GM12878 (cell line): ENCODE results near the gene HDDC3. TPM values are rescaled to one million over a fixed set of nuclear protein-coding genes. Genes with fewer than 3 reads are reported as not detected.

Experiments
- ATAC-seq: fragments of 200-7000 bp; cut with Tn5 transposase; 3 replicates; pipeline ENCODE4 v1.9.1; 2020; ENCODE audit warnings: mild to moderate bottlenecking, moderate library complexity
- BruUV-seq: library from RNA; stranded (reverse); fragments of 400-500 nt; replicated peaks from 2 replicates; lab custom pipeline; 2021; lab: Mats Ljungman, UMichigan
- CTCF ChIA-PET: fragments of 300-600 bp; sonication (Branson Sonifier 250); formaldehyde crosslinking; extraction: SDS; loops from one replicate; lab custom pipeline; 2021; ENCODE audit warnings: inconsistent platforms; lab: Yijun Ruan, JAX
- POLR2A ChIA-PET: fragments of 350-600 bp; formaldehyde crosslinking; extraction: SDS; loops from one replicate; lab custom pipeline; 2021; ENCODE audit warnings: inconsistent platforms; lab: Charles Lee
- RAD21 ChIA-PET: fragments of 300-600 bp; sonication (Branson Sonifier 250); formaldehyde crosslinking; loops from one replicate; lab custom pipeline; 2023; ENCODE audit warnings: antibody characterized with exemption; ENCODE audit not compliant: unreplicated experiment; lab: Charles Lee
- SMC1A ChIA-PET: fragments of 300-600 bp; sonication (Branson Sonifier 250); formaldehyde crosslinking; loops from one replicate; lab custom pipeline; 2023; ENCODE audit not compliant: unreplicated experiment, uncharacterized antibody; lab: Charles Lee
- DNase-seq: peaks from one replicate; pipeline ENCODE4 v3.0.0-alpha.2; 2011; ENCODE audit warnings: low read depth, low spot score
- FAIRE-seq: peaks from 3 replicates; lab custom pipeline; 2011; peaks lifted over from hg19 to GRCh38; lab: Jason Lieb, UNC
- H2AFZ ChIP-seq: 2 replicates; pipeline ENCODE4 v1.6.0; 2011; ENCODE audit warnings: low read depth, low read length, control low read depth; ENCODE audit not compliant: control insufficient read depth
- H3K27ac ChIP-seq: 2 replicates; pipeline ENCODE4 v1.5.1; 2011; ENCODE audit warnings: control low read depth; ENCODE audit not compliant: control insufficient read depth, insufficient read depth
- H3K27me3 ChIP-seq, 2 experiments: replicated peaks in 1 of 2; 2 replicates each; pipeline versions ENCODE4 v1.6.0 to v1.6.1; 2011; ENCODE audit warnings: low read length in 1 of 2; ENCODE audit not compliant: control insufficient read depth in 2 of 2, insufficient read depth in 2 of 2
- H3K36me3 ChIP-seq, 2 experiments: 2 replicates each; pipeline ENCODE4 v1.5.1; 2011; ENCODE audit warnings: low read length in 1 of 2; ENCODE audit not compliant: control insufficient read depth in 2 of 2, insufficient read depth in 2 of 2
- H3K4me1 ChIP-seq: 2 replicates; pipeline ENCODE4 v1.6.1; 2011; ENCODE audit warnings: mild to moderate bottlenecking, low read length, moderate library complexity, mixed read lengths; ENCODE audit not compliant: control insufficient read depth, insufficient read depth
- H3K4me2 ChIP-seq: 2 replicates; pipeline ENCODE4 v1.6.0; 2011; ENCODE audit warnings: control low read depth; ENCODE audit not compliant: control insufficient read depth, insufficient read depth
- H3K4me3 ChIP-seq: fragments of 200-600 bp; sonication (generic); 2 replicates; pipeline ENCODE4 v1.5.1; 2016
- H3K79me2 ChIP-seq: 2 replicates; pipeline ENCODE4 v1.6.0; 2011; ENCODE audit warnings: low read length; ENCODE audit not compliant: control insufficient read depth, insufficient read depth
- H3K9ac ChIP-seq: 2 replicates; pipeline ENCODE4 v1.8.0; 2011; ENCODE audit warnings: low read length, control low read depth, mixed read lengths; ENCODE audit not compliant: control insufficient read depth, insufficient read depth
- H3K9me3 ChIP-seq: replicated peaks from 3 replicates; pipeline ENCODE4 v1.5.1; 2011; ENCODE audit warnings: mild to moderate bottlenecking, low read length; ENCODE audit not compliant: control insufficient read depth, insufficient read depth
- H4K20me1 ChIP-seq: 2 replicates; pipeline ENCODE4 v1.6.0; 2011; ENCODE audit not compliant: control insufficient read depth, insufficient read depth
- BCLAF1 ChIP-seq: fragments of 450-650 bp; IDR thresholded peaks from 2 replicates; pipeline ENCODE4 v1.6.1; 2017; ENCODE audit warnings: antibody characterized with exemption, mild to moderate bottlenecking, moderate library complexity
- CEBPZ ChIP-seq: fragments of 150-350 bp; IDR thresholded peaks from 2 replicates; pipeline ENCODE4 v1.6.1; 2016; ENCODE audit warnings: low read depth, low read length
- PAX8 ChIP-seq: fragments of 450-650 bp; IDR thresholded peaks from 2 replicates; pipeline ENCODE4 v1.6.1; 2017; ENCODE audit warnings: mild to moderate bottlenecking, moderate library complexity
- RFX5 ChIP-seq: IDR thresholded peaks from 2 replicates; pipeline ENCODE4 v1.6.1; 2011; ENCODE audit warnings: low read depth, low read length, improper control_type of control experiment
- TAF1 ChIP-seq: IDR thresholded peaks from 2 replicates; pipeline ENCODE4 v1.6.1; 2011; ENCODE audit warnings: mild to moderate bottlenecking, low read depth, low read length, borderline replicate concordance
- WRNIP1 ChIP-seq: IDR thresholded peaks from 2 replicates; pipeline ENCODE4 v1.6.1; 2011; ENCODE audit warnings: low read depth, low read length, improper control_type of control experiment, borderline replicate concordance
- WGBS: methylation state at CpG from one replicate; pipeline ENCODE4 v1.1.6; 2016; ENCODE audit warnings: low lambda C conversion rate; ENCODE audit not compliant: insufficient replicate concordance, insufficient coverage; ENCODE audit errors: missing lambda C conversion rate; 5-methylcytosine and 5-hydroxymethylcytosine counted together
- in situ Hi-C: fragments of 300-500 bp; cut with MboI; formaldehyde crosslinking; loops from 9 replicates; pipeline ENCODE4 v1.14.3; 2018; ENCODE audit warnings: mixed read lengths
- intact Hi-C: fragments of 100-400 bp; cut with micrococcal nuclease; formaldehyde crosslinking; loops from one replicate; pipeline ENCODE4 v1.14.2; 2022; ENCODE audit not compliant: unreplicated experiment
- polyA plus RNA-seq, 11 experiments: library from polyadenylated mRNA; depleted of rRNA in 4 of 11; unstranded in 6 of 11; stranded (reverse) in 5 of 11; fragments of >200 nt; fragmentation: Nextera tagmentation in 4 of 11; fragmentation: Illumina TruSeq in 1 of 11; extraction: Ambion mirVana in 4 of 11; extraction: Trizol in 1 of 11; gene quantifications; 1 replicate in 1 of 11; 2 replicates in 10 of 11; pipeline versions ENCODE4 v1.2.1 to v1.2.3, GENCODE V29; 2011 to 2016; ENCODE audit warnings: inconsistent platforms in 2 of 11, missing spikeins in 2 of 11, low read depth in 1 of 11
- total RNA-seq, 4 experiments: library from RNA; depleted of rRNA in 3 of 4; stranded (reverse); fragments of >200 nt in 3 of 4; fragmentation: Illumina TruSeq in 1 of 4; extraction: Trizol in 1 of 4; gene quantifications; 2 replicates each; pipeline versions ENCODE4 v1.2.1 to v1.2.3, GENCODE V29; 2013 to 2021
- TF ChIP-seq, protein P1 (sequence below): IDR thresholded peaks from 2 replicates; pipeline ENCODE4 v1.6.1; 2012; ENCODE audit warnings: improper control_type of control experiment, low read depth, low read length; ENCODE audit not compliant: insufficient replicate concordance

The HDDC3 gene
- total and polyA plus RNA-seq, 10 of the 15 experiments (the other 5 are each of a cell fraction or from before 2014, with no cell fraction given), result 5.6 to 39.5 (median 23.0) TPM

GRCh38 chr15:90889736-90890456 lies 42.5 kb downstream of the HDDC3 start:
- no peaks in the 10 kb centered on the region; the same call in 1 of the 2 replicates for H3K79me2 ChIP-seq
- intact Hi-C loops, result loop anchor here (5.0 to 10.0 kb wide), 4 partner anchors 73 to 395 kb away; partner anchors contain the start of gene BLM
- no peak for TF ChIP-seq TAF1
- TF ChIP-seq PAX8, result no peak
- no peak for TF ChIP-seq WRNIP1
- TF ChIP-seq BCLAF1, result no peak
- TF ChIP-seq, protein P1, sequence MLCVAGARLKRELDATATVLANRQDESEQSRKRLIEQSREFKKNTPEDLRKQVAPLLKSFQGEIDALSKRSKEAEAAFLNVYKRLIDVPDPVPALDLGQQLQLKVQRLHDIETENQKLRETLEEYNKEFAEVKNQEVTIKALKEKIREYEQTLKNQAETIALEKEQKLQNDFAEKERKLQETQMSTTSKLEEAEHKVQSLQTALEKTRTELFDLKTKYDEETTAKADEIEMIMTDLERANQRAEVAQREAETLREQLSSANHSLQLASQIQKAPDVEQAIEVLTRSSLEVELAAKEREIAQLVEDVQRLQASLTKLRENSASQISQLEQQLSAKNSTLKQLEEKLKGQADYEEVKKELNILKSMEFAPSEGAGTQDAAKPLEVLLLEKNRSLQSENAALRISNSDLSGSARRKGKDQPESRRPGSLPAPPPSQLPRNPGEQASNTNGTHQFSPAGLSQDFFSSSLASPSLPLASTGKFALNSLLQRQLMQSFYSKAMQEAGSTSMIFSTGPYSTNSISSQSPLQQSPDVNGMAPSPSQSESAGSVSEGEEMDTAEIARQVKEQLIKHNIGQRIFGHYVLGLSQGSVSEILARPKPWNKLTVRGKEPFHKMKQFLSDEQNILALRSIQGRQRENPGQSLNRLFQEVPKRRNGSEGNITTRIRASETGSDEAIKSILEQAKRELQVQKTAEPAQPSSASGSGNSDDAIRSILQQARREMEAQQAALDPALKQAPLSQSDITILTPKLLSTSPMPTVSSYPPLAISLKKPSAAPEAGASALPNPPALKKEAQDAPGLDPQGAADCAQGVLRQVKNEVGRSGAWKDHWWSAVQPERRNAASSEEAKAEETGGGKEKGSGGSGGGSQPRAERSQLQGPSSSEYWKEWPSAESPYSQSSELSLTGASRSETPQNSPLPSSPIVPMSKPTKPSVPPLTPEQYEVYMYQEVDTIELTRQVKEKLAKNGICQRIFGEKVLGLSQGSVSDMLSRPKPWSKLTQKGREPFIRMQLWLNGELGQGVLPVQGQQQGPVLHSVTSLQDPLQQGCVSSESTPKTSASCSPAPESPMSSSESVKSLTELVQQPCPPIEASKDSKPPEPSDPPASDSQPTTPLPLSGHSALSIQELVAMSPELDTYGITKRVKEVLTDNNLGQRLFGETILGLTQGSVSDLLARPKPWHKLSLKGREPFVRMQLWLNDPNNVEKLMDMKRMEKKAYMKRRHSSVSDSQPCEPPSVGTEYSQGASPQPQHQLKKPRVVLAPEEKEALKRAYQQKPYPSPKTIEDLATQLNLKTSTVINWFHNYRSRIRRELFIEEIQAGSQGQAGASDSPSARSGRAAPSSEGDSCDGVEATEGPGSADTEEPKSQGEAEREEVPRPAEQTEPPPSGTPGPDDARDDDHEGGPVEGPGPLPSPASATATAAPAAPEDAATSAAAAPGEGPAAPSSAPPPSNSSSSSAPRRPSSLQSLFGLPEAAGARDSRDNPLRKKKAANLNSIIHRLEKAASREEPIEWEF, result no peak
- TF ChIP-seq RFX5, result no peak
- no peak for TF ChIP-seq CEBPZ

More at GRCh38 chr15:90889736-90890456, 42.5 kb downstream of the HDDC3 start:
- H3K4me3 ChIP-seq, result no peak overlapping the region
- H3K27ac ChIP-seq, result no peak overlapping the region
- FAIRE-seq, result no peak
- ChIA-PET POLR2A (no interaction called here), SMC1A (interaction anchor here (0.8 to 2.0 kb wide), 2 partner anchors 52 to 218 kb away, joined by 4 read pairs; no protein-coding TSS in a partner anchor), RAD21 (interaction anchor here (0.6 to 1.9 kb wide), 4 partner anchors 42 to 569 kb away, joined by 3 to 9 read pairs (median 6); partner anchors contain the start of gene HDDC3), CTCF (interaction anchor here (0.9 to 2.4 kb wide), 4 partner anchors 16 to 242 kb away, joined by 3 to 18 read pairs (median 7); partner anchors contain the start of gene HDDC3)
- no peak overlapping the region for H3K9ac ChIP-seq
- no peak overlapping the region for H2AFZ ChIP-seq
- H3K4me1 ChIP-seq, result peaks cover 15% of the 10 kb centered on the region
- no peak overlapping the region for H3K4me2 ChIP-seq
- 85% methylated on average over 19 of the region's 31 CpGs for WGBS
- no peak for ATAC-seq
- BruUV-seq, result no TSS peak
- no peaks in the 10 kb centered on the region for H3K27me3 ChIP-seq
- H3K36me3 ChIP-seq, result no peaks in the 10 kb centered on the region; a peak in 1 of 4 replicates
- in situ Hi-C loops, result loop anchor here (5.0 kb wide), 2 partner anchors 243 to 568 kb away; no protein-coding TSS in a partner anchor
- no peaks in the 10 kb centered on the region for H3K9me3 ChIP-seq
- H4K20me1 ChIP-seq, result no peaks in the 10 kb centered on the region
- DNase-seq, result no peak
